Mucosa of descending colon (tissue), 3 donors: ENCODE measurements around the gene ALPL. TPM values are rescaled to one million over a fixed set of nuclear protein-coding genes. Genes with fewer than 3 reads are reported as not detected.

Experiments
- ATAC-seq: fragments of 200-7000 bp; cut with Tn5 transposase; one replicate; pipeline ENCODE4 v1.9.1; 2020; ENCODE audit warnings: mild to moderate bottlenecking, moderate library complexity
- DNase-seq, 3 donors: peaks; one replicate each; pipeline ENCODE4 v3.0.0-alpha.2; 2020
- H3K36me3 ChIP-seq: fragments of 200-600 bp; one replicate; pipeline ENCODE4 v1.8.0; 2021; ENCODE audit warnings: low read depth, mild to moderate bottlenecking
- H3K4me1 ChIP-seq: fragments of 200-600 bp; one replicate; pipeline ENCODE4 v1.8.0; 2021; ENCODE audit warnings: low read depth, mild to moderate bottlenecking
- H3K4me3 ChIP-seq: fragments of 200-600 bp; one replicate; pipeline ENCODE4 v1.8.0; 2021; ENCODE audit warnings: mild to moderate bottlenecking
- H3K9me3 ChIP-seq: fragments of 200-600 bp; one replicate; pipeline ENCODE4 v1.8.0; 2021; ENCODE audit warnings: mild to moderate bottlenecking
- CTCF ChIP-seq: fragments of 200-600 bp; IDR thresholded peaks from one replicate; pipeline ENCODE4 v1.8.0; 2022; ENCODE audit warnings: antibody characterized with exemption, mild to moderate bottlenecking
- intact Hi-C, 2 donors: fragments of 100-400 bp; cut with DNase I in 1 of 2; cut with micrococcal nuclease in 1 of 2; formaldehyde crosslinking; loops; one replicate each; pipeline versions ENCODE4 v1.11.0 to v1.11.1; 2022; cut with DNase I, micrococcal nuclease
- total RNA-seq, 3 donors: library from RNA; stranded (reverse); fragmentation: NEBNext Ultra II Directional in 2 of 3; extraction: Animal tissue kit (Norgen Biotek cat#: 25700) in 2 of 3; gene quantifications; one replicate each; pipeline versions ENCODE4 v1.2.1 to v1.2.4, GENCODE V29; 2021 to 2023
- donor health status: DM: no; HTN: no; CAD: no; lungs with moderate emphysema.
- donor health status: DM: no; HTN: no; CAD: no.
- donor health status: DM: no; HTN: yes; CAD: no.

ALPL gene
- total RNA-seq, 3 donors from 2014 or later: 0.82 to 2.7 (median 0.90) TPM

DNA sequence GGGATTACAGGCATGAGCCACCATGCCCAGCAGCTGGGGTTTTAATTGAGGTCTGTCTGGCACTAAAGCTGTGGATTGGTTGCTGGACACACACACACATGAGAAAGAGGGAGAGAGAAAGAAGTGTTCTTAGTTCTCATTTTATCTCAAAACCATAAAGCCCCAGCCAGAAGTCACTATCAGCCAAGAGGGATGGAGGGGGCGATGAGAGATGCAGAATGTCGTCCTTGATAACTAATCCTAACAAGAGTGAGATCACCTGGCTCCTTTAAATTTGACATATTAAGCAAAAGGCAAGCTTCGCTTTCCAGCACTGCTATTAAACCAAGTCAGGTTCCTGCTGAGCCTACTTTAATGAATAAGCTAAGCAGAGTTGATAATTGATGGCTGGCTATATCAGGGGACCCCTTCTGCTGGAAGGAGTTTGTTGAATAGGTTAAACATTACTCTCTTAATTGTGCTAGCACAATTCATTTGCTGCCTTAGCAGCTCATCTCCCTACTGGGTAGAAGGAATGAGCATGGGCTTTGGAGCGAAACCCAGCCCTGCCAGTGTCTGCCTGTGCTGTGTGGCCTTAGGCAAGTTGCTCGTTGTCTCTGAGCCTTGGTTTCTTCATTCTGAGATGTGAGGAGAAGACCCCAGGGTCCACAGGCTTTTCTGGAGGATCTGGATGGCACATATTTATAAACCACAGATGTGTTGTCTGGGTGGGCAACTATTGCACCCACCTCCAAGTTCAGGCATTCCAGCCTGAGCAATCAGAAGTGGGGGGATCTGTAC lies 50.8 kb downstream of the ALPL start:
- intact Hi-C loops: no loop called here
- Histone ChIP-seq H3K36me3 (no peaks in the 10 kb centered on the region), H3K9me3 (no peaks in the 10 kb centered on the region), H3K4me1 (no peaks in the 10 kb centered on the region), H3K4me3 (no peak overlapping the region)
- TF ChIP-seq CTCF: no peak
- DNase-seq: no peak
- ATAC-seq: no peak

GRCh38 chr1:21560916-21561638 lies 51.9 kb downstream of the ALPL start:
- intact Hi-C loops: no loop called here
- H3K4me3 ChIP-seq: no peak overlapping the region
- no peak for DNase-seq
- ATAC-seq: no peak
- H3K9me3 ChIP-seq: no peaks in the 10 kb centered on the region
- no peaks in the 10 kb centered on the region for H3K4me1 ChIP-seq
- H3K36me3 ChIP-seq: no peaks in the 10 kb centered on the region
- no peak for TF ChIP-seq CTCF

GRCh38 chr1:21562896-21563295 lies 53.7 kb downstream of the ALPL start:
- DNase-seq: no peak
- intact Hi-C loops: no loop called here
- Histone ChIP-seq H3K4me1 (no peaks in the 10 kb centered on the region), H3K36me3 (no peaks in the 10 kb centered on the region), H3K9me3 (no peaks in the 10 kb centered on the region), H3K4me3 (no peak overlapping the region)
- TF ChIP-seq CTCF: no peak
- ATAC-seq: no peak

GRCh38 chr1:21563971-21564370 lies 54.7 kb downstream of the ALPL start:
- DNase-seq (no peak), ATAC-seq (no peak)
- TF ChIP-seq CTCF: no peak
- H3K36me3 ChIP-seq: no peaks in the 10 kb centered on the region
- no peaks in the 10 kb centered on the region for H3K4me1 ChIP-seq
- H3K9me3 ChIP-seq: no peaks in the 10 kb centered on the region
- no peak overlapping the region for H3K4me3 ChIP-seq
- intact Hi-C loops: no loop called here

DNA sequence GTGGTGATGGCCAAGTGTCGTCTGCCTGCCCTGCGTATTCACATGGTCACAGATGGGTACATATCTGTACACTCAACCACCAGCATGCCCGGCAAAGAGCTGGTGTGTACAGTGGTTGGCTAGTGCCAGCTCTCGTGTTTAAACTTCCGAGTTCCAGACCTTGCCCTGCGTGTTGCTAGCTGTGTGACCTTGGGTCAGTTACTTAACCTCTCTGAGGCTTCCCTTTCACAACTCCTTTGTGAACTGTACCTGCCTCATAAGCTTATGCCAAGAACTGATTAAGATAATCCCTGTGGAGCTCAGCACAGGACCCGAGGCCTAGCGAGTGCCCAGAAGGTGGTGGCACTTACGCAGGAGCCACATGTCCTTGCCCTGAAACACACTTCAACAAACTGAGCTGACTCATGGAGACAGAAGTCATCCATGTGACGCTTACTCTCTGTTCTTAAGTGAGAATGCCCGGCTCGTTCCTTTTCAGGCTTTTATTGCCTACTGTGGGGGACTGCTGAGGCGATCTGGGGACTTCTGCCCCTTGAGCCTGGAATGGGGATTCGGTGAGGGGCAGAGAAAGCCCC lies 55.4 kb downstream of the ALPL start:
- Histone ChIP-seq H3K4me3 (no peak overlapping the region), H3K9me3 (no peaks in the 10 kb centered on the region), H3K36me3 (no peaks in the 10 kb centered on the region), H3K4me1 (no peaks in the 10 kb centered on the region)
- ATAC-seq (no peak), DNase-seq (no peak)
- TF ChIP-seq CTCF: no peak
- intact Hi-C loops: no loop called here
